ENCODE measurements around the gene TIGD6. TPM values are rescaled to one million over a fixed set of nuclear protein-coding genes. Genes with fewer than 3 reads are reported as not detected.
A peak's percentile ranks its signal among the peaks of the same experiment; 100 is the strongest.

Gene TIGD6
- total and polyA plus RNA-seq, 9 of the 15 experiments (the other 6 are each of a cell fraction or from before 2014, with no cell fraction given): 1.8 to 6.3 (median 3.9) TPM

DNA sequence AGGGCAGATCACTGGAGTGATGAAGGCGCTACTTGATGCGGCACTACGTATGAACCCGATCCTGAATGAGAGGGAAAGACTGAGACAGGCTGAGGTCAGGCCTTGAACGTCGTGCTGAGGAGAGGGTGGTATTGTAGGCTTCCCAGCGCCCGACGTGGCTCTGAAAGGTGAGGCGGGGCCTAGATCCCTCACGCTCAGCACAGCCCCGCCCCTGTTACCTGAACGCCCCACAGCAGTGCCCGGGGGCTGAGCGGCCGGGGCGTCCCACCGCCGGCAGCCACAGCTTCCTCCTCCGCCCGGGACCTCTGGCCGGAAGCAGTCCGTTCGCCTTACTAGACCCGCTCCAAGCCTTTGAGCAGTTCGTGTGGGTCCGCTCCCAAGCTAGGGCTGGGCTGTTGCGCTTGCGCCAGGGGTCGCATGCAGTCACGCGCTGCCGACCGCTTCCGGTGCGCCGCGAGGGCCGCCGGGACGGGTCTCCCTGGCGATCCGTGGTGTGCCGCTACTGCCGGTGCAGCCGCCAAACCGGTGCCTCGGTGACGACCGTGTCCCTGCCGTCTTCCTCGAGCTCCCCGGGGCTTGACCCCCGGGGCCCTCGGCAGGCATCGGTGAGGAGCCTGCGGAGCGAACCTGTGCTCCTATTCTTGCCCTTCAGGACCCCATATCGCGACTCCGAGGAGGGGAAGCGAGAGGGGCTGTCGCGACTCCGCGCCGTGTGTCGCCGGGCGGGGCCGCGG lies at the start of gene TIGD6, which contains the start of gene HMGXB3 (continued):
- TF ChIP-seq ZNF140 (CRISPR knock-in tag; IDR thresholded peaks at IDR 0.05) (no peak), RBBP5 (IDR thresholded peaks at IDR 0.05; ENCODE audit: borderline replicate concordance, insufficient read depth, low read length, poor library complexity, severe bottlenecking) (peak; percentile 89), SOX6 (IDR thresholded peaks at IDR 0.05) (peak; percentile 55; the same call in 1 of the 2 replicates), POLR2A (conservative IDR thresholded peaks at IDR 0.05) (peak; percentile 92), KHSRP (IDR thresholded peaks at IDR 0.05) (no peak)
- TF ChIP-seq, protein P1, sequence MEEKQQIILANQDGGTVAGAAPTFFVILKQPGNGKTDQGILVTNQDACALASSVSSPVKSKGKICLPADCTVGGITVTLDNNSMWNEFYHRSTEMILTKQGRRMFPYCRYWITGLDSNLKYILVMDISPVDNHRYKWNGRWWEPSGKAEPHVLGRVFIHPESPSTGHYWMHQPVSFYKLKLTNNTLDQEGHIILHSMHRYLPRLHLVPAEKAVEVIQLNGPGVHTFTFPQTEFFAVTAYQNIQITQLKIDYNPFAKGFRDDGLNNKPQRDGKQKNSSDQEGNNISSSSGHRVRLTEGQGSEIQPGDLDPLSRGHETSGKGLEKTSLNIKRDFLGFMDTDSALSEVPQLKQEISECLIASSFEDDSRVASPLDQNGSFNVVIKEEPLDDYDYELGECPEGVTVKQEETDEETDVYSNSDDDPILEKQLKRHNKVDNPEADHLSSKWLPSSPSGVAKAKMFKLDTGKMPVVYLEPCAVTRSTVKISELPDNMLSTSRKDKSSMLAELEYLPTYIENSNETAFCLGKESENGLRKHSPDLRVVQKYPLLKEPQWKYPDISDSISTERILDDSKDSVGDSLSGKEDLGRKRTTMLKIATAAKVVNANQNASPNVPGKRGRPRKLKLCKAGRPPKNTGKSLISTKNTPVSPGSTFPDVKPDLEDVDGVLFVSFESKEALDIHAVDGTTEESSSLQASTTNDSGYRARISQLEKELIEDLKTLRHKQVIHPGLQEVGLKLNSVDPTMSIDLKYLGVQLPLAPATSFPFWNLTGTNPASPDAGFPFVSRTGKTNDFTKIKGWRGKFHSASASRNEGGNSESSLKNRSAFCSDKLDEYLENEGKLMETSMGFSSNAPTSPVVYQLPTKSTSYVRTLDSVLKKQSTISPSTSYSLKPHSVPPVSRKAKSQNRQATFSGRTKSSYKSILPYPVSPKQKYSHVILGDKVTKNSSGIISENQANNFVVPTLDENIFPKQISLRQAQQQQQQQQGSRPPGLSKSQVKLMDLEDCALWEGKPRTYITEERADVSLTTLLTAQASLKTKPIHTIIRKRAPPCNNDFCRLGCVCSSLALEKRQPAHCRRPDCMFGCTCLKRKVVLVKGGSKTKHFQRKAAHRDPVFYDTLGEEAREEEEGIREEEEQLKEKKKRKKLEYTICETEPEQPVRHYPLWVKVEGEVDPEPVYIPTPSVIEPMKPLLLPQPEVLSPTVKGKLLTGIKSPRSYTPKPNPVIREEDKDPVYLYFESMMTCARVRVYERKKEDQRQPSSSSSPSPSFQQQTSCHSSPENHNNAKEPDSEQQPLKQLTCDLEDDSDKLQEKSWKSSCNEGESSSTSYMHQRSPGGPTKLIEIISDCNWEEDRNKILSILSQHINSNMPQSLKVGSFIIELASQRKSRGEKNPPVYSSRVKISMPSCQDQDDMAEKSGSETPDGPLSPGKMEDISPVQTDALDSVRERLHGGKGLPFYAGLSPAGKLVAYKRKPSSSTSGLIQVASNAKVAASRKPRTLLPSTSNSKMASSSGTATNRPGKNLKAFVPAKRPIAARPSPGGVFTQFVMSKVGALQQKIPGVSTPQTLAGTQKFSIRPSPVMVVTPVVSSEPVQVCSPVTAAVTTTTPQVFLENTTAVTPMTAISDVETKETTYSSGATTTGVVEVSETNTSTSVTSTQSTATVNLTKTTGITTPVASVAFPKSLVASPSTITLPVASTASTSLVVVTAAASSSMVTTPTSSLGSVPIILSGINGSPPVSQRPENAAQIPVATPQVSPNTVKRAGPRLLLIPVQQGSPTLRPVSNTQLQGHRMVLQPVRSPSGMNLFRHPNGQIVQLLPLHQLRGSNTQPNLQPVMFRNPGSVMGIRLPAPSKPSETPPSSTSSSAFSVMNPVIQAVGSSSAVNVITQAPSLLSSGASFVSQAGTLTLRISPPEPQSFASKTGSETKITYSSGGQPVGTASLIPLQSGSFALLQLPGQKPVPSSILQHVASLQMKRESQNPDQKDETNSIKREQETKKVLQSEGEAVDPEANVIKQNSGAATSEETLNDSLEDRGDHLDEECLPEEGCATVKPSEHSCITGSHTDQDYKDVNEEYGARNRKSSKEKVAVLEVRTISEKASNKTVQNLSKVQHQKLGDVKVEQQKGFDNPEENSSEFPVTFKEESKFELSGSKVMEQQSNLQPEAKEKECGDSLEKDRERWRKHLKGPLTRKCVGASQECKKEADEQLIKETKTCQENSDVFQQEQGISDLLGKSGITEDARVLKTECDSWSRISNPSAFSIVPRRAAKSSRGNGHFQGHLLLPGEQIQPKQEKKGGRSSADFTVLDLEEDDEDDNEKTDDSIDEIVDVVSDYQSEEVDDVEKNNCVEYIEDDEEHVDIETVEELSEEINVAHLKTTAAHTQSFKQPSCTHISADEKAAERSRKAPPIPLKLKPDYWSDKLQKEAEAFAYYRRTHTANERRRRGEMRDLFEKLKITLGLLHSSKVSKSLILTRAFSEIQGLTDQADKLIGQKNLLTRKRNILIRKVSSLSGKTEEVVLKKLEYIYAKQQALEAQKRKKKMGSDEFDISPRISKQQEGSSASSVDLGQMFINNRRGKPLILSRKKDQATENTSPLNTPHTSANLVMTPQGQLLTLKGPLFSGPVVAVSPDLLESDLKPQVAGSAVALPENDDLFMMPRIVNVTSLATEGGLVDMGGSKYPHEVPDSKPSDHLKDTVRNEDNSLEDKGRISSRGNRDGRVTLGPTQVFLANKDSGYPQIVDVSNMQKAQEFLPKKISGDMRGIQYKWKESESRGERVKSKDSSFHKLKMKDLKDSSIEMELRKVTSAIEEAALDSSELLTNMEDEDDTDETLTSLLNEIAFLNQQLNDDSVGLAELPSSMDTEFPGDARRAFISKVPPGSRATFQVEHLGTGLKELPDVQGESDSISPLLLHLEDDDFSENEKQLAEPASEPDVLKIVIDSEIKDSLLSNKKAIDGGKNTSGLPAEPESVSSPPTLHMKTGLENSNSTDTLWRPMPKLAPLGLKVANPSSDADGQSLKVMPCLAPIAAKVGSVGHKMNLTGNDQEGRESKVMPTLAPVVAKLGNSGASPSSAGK (IDR thresholded peaks at IDR 0.05): peak; percentile 60
- TF ChIP-seq, protein P2, sequence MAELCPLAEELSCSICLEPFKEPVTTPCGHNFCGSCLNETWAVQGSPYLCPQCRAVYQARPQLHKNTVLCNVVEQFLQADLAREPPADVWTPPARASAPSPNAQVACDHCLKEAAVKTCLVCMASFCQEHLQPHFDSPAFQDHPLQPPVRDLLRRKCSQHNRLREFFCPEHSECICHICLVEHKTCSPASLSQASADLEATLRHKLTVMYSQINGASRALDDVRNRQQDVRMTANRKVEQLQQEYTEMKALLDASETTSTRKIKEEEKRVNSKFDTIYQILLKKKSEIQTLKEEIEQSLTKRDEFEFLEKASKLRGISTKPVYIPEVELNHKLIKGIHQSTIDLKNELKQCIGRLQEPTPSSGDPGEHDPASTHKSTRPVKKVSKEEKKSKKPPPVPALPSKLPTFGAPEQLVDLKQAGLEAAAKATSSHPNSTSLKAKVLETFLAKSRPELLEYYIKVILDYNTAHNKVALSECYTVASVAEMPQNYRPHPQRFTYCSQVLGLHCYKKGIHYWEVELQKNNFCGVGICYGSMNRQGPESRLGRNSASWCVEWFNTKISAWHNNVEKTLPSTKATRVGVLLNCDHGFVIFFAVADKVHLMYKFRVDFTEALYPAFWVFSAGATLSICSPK (IDR thresholded peaks at IDR 0.05; ENCODE audit: borderline replicate concordance): no peak
- TF ChIP-seq, protein P3, sequence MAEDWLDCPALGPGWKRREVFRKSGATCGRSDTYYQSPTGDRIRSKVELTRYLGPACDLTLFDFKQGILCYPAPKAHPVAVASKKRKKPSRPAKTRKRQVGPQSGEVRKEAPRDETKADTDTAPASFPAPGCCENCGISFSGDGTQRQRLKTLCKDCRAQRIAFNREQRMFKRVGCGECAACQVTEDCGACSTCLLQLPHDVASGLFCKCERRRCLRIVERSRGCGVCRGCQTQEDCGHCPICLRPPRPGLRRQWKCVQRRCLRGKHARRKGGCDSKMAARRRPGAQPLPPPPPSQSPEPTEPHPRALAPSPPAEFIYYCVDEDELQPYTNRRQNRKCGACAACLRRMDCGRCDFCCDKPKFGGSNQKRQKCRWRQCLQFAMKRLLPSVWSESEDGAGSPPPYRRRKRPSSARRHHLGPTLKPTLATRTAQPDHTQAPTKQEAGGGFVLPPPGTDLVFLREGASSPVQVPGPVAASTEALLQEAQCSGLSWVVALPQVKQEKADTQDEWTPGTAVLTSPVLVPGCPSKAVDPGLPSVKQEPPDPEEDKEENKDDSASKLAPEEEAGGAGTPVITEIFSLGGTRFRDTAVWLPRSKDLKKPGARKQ (CRISPR knock-in tag; IDR thresholded peaks at IDR 0.05): no peak
- TF ChIP-seq, protein P4, sequence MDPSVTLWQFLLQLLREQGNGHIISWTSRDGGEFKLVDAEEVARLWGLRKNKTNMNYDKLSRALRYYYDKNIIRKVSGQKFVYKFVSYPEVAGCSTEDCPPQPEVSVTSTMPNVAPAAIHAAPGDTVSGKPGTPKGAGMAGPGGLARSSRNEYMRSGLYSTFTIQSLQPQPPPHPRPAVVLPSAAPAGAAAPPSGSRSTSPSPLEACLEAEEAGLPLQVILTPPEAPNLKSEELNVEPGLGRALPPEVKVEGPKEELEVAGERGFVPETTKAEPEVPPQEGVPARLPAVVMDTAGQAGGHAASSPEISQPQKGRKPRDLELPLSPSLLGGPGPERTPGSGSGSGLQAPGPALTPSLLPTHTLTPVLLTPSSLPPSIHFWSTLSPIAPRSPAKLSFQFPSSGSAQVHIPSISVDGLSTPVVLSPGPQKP (CRISPR knock-in tag; IDR thresholded peaks at IDR 0.05): no peak
